ENCODE measurements around the gene PRKAR2B.

- TF ChIP-seq, protein P1, sequence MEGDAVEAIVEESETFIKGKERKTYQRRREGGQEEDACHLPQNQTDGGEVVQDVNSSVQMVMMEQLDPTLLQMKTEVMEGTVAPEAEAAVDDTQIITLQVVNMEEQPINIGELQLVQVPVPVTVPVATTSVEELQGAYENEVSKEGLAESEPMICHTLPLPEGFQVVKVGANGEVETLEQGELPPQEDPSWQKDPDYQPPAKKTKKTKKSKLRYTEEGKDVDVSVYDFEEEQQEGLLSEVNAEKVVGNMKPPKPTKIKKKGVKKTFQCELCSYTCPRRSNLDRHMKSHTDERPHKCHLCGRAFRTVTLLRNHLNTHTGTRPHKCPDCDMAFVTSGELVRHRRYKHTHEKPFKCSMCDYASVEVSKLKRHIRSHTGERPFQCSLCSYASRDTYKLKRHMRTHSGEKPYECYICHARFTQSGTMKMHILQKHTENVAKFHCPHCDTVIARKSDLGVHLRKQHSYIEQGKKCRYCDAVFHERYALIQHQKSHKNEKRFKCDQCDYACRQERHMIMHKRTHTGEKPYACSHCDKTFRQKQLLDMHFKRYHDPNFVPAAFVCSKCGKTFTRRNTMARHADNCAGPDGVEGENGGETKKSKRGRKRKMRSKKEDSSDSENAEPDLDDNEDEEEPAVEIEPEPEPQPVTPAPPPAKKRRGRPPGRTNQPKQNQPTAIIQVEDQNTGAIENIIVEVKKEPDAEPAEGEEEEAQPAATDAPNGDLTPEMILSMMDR (IDR thresholded peaks at IDR 0.05), result no peak
- TF ChIP-seq EP300 (IDR thresholded peaks at IDR 0.05) (no peak), POLR2A (IDR thresholded peaks at IDR 0.05; ENCODE audit: low read depth) (no peak), POLR2AphosphoS5 (IDR thresholded peaks at IDR 0.05) (no peak)
These were observed 70.6 kb downstream of the PRKAR2B start for GRCh38 chr7:107115114-107115513.
